Duodenal mucosa (tissue), 2 donors: ENCODE data around the gene TRIM65.

Source experiments
- H3K27ac ChIP-seq: one replicate; pipeline ENCODE4 v1.7.0; 2013; ENCODE audit warnings: low read depth, low read length
- H3K27me3 ChIP-seq, 2 donors: one replicate each; pipeline ENCODE4 v1.7.0; 2013; ENCODE audit warnings: low read length in 2 of 2, control low read depth in 1 of 2; ENCODE audit not compliant: insufficient read depth in 2 of 2, control insufficient read depth in 1 of 2
- H3K36me3 ChIP-seq, 2 donors: one replicate each; pipeline ENCODE4 v1.7.0; 2013; ENCODE audit warnings: low read length in 2 of 2, control low read depth in 1 of 2; ENCODE audit not compliant: insufficient read depth in 2 of 2, control insufficient read depth in 1 of 2
- H3K4me1 ChIP-seq, 2 donors: one replicate each; pipeline ENCODE4 v1.7.0; 2013; ENCODE audit warnings: low read length in 2 of 2, control low read depth in 1 of 2; ENCODE audit not compliant: insufficient read depth in 2 of 2, control insufficient read depth in 1 of 2
- H3K4me3 ChIP-seq, 2 donors: one replicate each; pipeline ENCODE4 v1.7.0; 2013; ENCODE audit warnings: low read length in 2 of 2, low read depth in 1 of 2
- H3K9ac ChIP-seq, 2 donors: one replicate each; pipeline ENCODE4 v1.7.0; 2013; ENCODE audit warnings: low read length in 2 of 2, low read depth in 1 of 2
- H3K9me3 ChIP-seq, 2 donors: one replicate each; pipeline ENCODE4 v1.7.0; 2013; ENCODE audit warnings: low read length in 2 of 2, control low read depth in 1 of 2; ENCODE audit not compliant: control insufficient read depth in 1 of 2

Gene TRIM65

DNA sequence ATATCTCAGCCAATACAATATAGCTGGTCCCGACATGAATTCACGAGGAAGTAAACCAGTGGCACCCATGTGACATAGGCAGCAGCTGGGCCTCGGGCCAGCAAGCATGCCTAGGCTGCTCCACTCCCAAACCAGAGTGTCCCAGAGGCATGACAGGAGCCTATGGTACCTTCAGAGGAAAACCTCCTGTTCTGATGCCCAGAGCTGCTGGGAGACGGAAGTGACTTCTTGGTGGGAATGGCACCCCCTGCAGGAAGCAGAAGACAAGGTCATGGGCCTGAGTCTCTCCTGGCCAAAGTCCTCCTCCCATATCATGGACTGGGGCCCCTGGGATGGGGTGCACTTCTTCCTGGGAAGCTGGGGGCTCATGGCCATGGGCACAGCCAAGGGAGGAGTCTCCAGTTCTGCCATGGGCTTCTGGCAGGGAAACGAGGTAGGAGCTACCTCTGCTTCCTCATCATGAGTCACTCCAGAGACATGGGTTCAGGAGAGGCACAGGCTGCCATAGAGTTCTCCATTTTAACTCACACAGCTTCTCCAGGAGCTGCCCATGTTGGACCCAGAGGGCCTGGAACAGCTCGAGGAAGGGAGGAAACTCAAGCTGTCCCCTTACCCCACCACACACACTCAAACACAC is 30.7 kb upstream of the TRIM65 start:
- no peaks in the 10 kb centered on the region for H3K9me3 ChIP-seq
- peaks cover 14 to 18% of the 10 kb centered on the region in 2 donors for H3K4me1 ChIP-seq
- H3K4me3 ChIP-seq, result no peak overlapping the region
- no peaks in the 10 kb centered on the region for H3K27me3 ChIP-seq
- H3K9ac ChIP-seq, result no peak overlapping the region
- no peak overlapping the region for H3K27ac ChIP-seq
- no peaks in the 10 kb centered on the region for H3K36me3 ChIP-seq

DNA sequence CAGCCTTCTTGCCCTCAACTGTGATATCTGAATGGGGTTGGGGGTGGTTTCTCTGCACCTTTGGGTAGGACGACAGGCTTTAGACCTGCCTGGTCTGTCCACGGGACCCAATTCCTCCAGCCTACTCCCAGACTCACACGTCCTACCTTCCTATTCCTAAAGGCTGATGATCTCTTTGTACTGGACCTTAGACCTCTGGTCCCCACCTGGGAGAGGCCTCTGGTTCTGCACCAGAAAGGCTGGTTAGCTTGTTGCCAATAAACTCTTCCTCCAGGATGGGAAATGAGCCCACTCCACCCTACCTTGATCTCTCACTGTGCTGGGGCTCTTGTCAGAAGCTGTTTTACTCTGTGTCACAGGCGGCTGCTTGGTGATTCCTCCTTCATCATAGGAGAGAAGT is 29.7 kb upstream of the TRIM65 start:
- Histone ChIP-seq H3K27me3 (no peaks in the 10 kb centered on the region), H3K4me3 (no peak overlapping the region), H3K4me1 (peaks cover 15 to 18% of the 10 kb centered on the region in 2 donors), H3K9me3 (no peaks in the 10 kb centered on the region), H3K27ac (no peak overlapping the region), H3K9ac (no peak overlapping the region), H3K36me3 (no peaks in the 10 kb centered on the region)

- no peaks in the 10 kb centered on the region for H3K36me3 ChIP-seq
- no peaks in the 10 kb centered on the region for H3K9me3 ChIP-seq
- H3K4me1 ChIP-seq, result peaks cover 15 to 18% of the 10 kb centered on the region in 2 donors
- H3K27me3 ChIP-seq, result no peaks in the 10 kb centered on the region
- H3K4me3 ChIP-seq, result no peak overlapping the region
- no peak overlapping the region for H3K9ac ChIP-seq
- no peak overlapping the region for H3K27ac ChIP-seq
Measured at GRCh38 chr17:75925912-75926311, 29.2 kb upstream of the TRIM65 start.

DNA sequence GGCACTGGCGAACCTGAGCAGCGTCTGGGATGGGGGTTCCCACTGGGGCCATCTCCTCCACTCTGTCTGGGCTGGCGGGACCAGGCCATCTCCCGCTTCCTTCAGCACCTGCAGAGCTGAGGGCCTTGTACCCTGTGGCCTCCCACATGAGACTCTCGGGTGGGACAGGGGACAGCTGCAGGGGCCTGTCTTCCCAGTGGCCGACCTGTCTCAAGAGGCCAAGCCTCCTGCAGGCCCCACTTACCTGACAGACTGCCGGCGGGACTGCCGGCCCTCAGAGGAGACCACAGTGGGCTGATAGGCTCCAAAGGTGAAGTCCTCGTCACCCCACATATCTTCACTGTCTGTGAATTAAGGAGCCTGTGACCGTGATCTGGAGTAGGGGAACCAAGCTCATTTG is 28.4 kb upstream of the TRIM65 start:
- no peaks in the 10 kb centered on the region for H3K36me3 ChIP-seq

DNA sequence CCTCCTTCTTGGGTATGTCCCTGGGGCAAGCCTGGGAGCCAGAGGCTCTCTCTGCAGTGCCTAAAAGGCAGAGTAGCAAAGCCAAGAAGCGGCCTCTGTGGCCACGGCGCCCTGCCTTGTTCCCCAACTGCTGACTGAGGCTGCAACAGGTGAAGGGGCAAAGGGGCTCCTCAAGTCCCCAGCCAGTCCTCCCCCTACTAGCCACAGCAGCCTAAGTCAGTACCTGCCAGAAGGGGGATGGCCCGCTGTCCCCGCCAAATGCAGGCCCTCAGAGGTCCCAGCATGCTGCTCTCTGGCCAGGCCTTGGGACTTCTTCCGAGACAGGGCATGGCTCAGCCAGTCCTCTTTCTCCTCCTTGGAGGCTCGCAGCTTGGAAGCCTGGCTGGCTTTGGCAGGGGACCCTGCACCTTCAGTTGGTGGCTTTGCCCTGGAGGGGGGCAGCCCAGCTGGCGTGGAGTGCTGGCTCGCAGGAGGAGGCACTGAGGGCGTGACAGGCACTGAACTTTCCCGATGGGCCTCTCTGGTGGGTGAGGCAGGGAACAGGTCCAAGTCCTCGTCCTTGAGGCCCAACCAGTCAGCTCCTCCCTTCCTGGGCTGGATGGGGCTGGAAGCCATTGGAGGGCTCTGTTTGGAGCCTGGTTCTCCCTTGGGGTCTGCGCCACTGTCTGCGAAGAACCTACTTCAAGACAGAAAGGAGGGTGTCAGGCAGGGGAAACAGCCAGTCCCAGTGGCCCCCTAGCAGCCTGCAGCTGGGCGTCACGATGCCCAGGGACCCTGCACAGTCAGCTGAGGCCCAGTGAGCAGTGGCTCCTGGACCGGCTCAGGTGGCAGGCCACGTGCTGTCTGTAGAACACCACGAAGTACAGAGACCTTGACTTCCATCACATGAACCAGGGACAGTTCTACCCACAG is 26.5 kb upstream of the TRIM65 start:
- Histone ChIP-seq H3K27ac (no peak overlapping the region), H3K9ac (peak overlapping the region in 1 of 2 donors; percentile 32), H3K4me3 (no peak overlapping the region), H3K27me3 (no peaks in the 10 kb centered on the region), H3K9me3 (no peaks in the 10 kb centered on the region), H3K36me3 (peaks cover 0 to 7% of the 10 kb centered on the region in 2 donors), H3K4me1 (peaks cover 15 to 18% of the 10 kb centered on the region in 2 donors)

More for the DNA sequence above, 28.4 kb upstream of the TRIM65 start:
- Histone ChIP-seq H3K27ac (no peak overlapping the region), H3K9ac (no peak overlapping the region), H3K27me3 (no peaks in the 10 kb centered on the region), H3K4me3 (no peak overlapping the region), H3K4me1 (peaks cover 15 to 18% of the 10 kb centered on the region in 2 donors), H3K9me3 (no peaks in the 10 kb centered on the region)

DNA sequence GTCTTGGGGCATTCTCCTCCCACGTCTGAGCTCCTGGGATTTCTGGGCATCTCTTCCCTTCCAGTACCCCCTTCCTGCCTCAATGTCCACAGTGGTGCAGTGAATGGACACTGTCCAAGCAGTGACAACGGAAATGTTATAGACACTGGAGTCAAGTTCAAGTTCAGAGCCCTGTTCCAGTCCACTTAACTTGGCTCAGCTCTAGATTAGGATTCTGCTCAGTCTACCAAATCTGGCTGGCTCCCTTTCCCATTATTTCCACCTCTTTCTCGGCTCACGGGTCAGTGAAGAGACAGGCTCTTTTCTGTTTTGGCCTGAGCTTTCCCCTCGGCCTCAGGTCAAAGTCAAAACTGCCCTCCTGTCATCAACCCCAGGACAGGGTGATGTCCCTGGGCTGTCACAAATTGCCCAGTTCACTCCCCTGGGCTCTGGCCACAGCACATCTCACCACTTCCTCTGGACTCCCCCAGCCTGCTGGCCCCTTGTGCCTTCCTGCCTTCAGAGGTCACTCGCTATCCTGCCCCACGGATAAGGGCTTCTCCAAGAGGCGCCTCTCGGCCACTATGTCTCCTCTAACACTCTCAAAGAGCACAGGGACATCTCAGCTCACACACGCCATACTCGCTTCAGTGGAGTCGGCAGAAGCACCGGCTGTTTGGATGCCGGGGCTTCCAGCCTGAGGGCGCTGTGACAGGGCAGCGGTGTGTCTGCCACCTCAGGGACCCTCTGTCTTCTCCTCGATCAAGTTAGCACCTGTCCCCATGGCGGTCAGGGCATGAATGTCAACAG is 25.6 kb upstream of the TRIM65 start:
- Histone ChIP-seq H3K4me1 (peaks cover 14 to 15% of the 10 kb centered on the region in 2 donors), H3K36me3 (peaks cover 0 to 9% of the 10 kb centered on the region in 2 donors), H3K27ac (no peak overlapping the region), H3K9ac (peak overlapping the region in 1 of 2 donors; percentile 32), H3K9me3 (no peaks in the 10 kb centered on the region), H3K4me3 (no peak overlapping the region), H3K27me3 (no peaks in the 10 kb centered on the region)

GRCh38 chr17:75921596-75921995 is 24.8 kb upstream of the TRIM65 start:
- no peaks in the 10 kb centered on the region for H3K9me3 ChIP-seq
- no peak overlapping the region for H3K4me3 ChIP-seq
- no peak overlapping the region for H3K9ac ChIP-seq
- peaks cover 10 to 15% of the 10 kb centered on the region in 2 donors for H3K4me1 ChIP-seq
- peaks cover 0 to 9% of the 10 kb centered on the region in 2 donors for H3K36me3 ChIP-seq
- H3K27ac ChIP-seq, result no peak overlapping the region
- H3K27me3 ChIP-seq, result no peaks in the 10 kb centered on the region

DNA sequence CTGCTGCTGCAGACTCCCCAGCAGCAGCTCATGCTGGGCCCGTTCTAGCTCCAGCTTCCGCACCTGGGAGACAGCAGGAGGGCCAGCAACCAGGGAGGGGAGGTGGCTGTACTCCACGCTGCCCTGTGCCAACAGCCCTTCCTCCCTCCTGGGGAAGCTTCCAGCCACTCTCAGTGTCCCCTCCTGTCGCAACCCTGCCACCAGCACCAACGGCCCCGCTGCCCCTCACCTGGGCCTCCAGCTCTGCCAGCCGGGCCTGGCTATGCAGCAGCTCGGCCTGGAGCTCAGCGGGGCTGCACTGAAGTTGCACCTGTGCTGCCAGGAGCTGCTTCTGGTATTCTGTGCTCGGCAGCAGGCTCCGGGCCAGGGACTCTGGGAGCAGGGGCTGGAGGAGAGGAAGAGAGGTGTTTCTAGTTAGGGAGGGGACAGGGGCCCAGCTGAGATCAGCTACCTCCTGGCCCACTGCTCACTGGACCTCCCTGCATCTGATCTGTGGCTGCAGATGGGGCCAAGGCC is 23.4 kb upstream of the TRIM65 start:
- Histone ChIP-seq H3K4me1 (peaks cover 10 to 15% of the 10 kb centered on the region in 2 donors), H3K36me3 (peaks cover 0 to 9% of the 10 kb centered on the region in 2 donors), H3K27ac (no peak overlapping the region), H3K9me3 (no peaks in the 10 kb centered on the region), H3K27me3 (no peaks in the 10 kb centered on the region), H3K4me3 (no peak overlapping the region), H3K9ac (no peak overlapping the region)

GRCh38 chr17:75919611-75920010 is 22.9 kb upstream of the TRIM65 start:
- peaks cover 0 to 9% of the 10 kb centered on the region in 2 donors for H3K36me3 ChIP-seq

More at GRCh38 chr17:75919611-75920010, 22.9 kb upstream of the TRIM65 start:
- Histone ChIP-seq H3K9me3 (no peaks in the 10 kb centered on the region), H3K4me3 (no peak overlapping the region), H3K4me1 (peaks cover 10 to 15% of the 10 kb centered on the region in 2 donors), H3K9ac (no peak overlapping the region), H3K27me3 (no peaks in the 10 kb centered on the region), H3K27ac (no peak overlapping the region)
